Peyer's patch (tissue), 4 donors: ENCODE results near the gene KCNQ1. TPM values are rescaled to one million over a fixed set of nuclear protein-coding genes. Genes with fewer than 3 reads are reported as not detected.

ENCODE experiments used
- DNase-seq, 3 donors: peaks; one replicate each; pipeline ENCODE4 v3.0.0-alpha.2; 2017 to 2019
- H3K27ac ChIP-seq, 4 donors: fragments of 200-600 bp; sonication (generic); one replicate each; pipeline ENCODE4 v1.5.1; 2016 to 2019
- H3K27me3 ChIP-seq, 2 donors: fragments of 200-600 bp; sonication (generic); one replicate each; pipeline ENCODE4 v1.5.1; 2019
- H3K36me3 ChIP-seq, 3 donors: fragments of 200-600 bp; sonication (generic); one replicate each; pipeline ENCODE4 v1.5.1; 2016 to 2019
- H3K4me1 ChIP-seq, 4 donors: fragments of 200-600 bp; sonication (generic); one replicate each; pipeline ENCODE4 v1.5.1; 2016 to 2019
- H3K4me3 ChIP-seq, 4 donors: fragments of 200-600 bp; sonication (generic); 1 replicate in 3 of 4; 2 replicates in 1 of 4; pipeline ENCODE4 v1.5.1; 2016 to 2019; ENCODE audit warnings: mild to moderate bottlenecking in 1 of 4
- H3K9me3 ChIP-seq, 4 donors: fragments of 200-600 bp; sonication (generic); one replicate each; pipeline ENCODE4 v1.5.1; 2016 to 2019; ENCODE audit warnings: mild to moderate bottlenecking in 1 of 4
- CTCF ChIP-seq, 6 experiments: fragments of 450-650 bp in 4 of 6; fragments of 200-600 bp in 2 of 6; sonication (generic) in 1 of 6; IDR thresholded peaks; one replicate each; pipeline ENCODE4 v1.5.1; 2017 to 2019; ENCODE audit warnings: antibody characterized with exemption in 6 of 6, mild to moderate bottlenecking in 3 of 6, moderate library complexity in 1 of 6
- POLR2A ChIP-seq, 2 donors: fragments of 450-650 bp; IDR thresholded peaks; one replicate each; pipeline ENCODE4 v1.5.1; 2017; ENCODE audit warnings: antibody characterized with exemption in 2 of 2, mild to moderate bottlenecking in 2 of 2, moderate library complexity in 2 of 2
- total RNA-seq, 4 donors: library from RNA; depleted of rRNA; stranded (reverse); fragments of >200 nt; gene quantifications; one replicate each; pipeline ENCODE4 v1.1.0, GENCODE V29; 2016

KCNQ1 gene
- total RNA-seq, 4 donors from 2014 or later: 50.6 to 66.4 (median 54.2) TPM

- Histone ChIP-seq H3K4me3 (no peak overlapping the region), H3K27me3 (no peaks in the 10 kb centered on the region), H3K27ac (no peak overlapping the region), H3K36me3 (no peaks in the 10 kb centered on the region), H3K9me3 (peaks cover 0 to 17% (median 4%) of the 10 kb centered on the region in 4 donors), H3K4me1 (no peaks in the 10 kb centered on the region)
- no peak for DNase-seq
- TF ChIP-seq POLR2A (IDR thresholded peaks at IDR 0.05): no peak
- TF ChIP-seq CTCF (IDR thresholded peaks at IDR 0.05): no peak
Measured at GRCh38 chr11:2818503-2818902, 373.7 kb downstream of the KCNQ1 start.

- H3K9me3 ChIP-seq: peaks cover 0 to 17% (median 4%) of the 10 kb centered on the region in 4 donors
- TF ChIP-seq CTCF (IDR thresholded peaks at IDR 0.05) (no peak), POLR2A (IDR thresholded peaks at IDR 0.05) (no peak)
- H3K4me3 ChIP-seq: no peak overlapping the region
- H3K27ac ChIP-seq: no peak overlapping the region
- no peaks in the 10 kb centered on the region for H3K36me3 ChIP-seq
- no peak for DNase-seq
- H3K4me1 ChIP-seq: no peaks in the 10 kb centered on the region
- no peaks in the 10 kb centered on the region for H3K27me3 ChIP-seq
Measured at GRCh38 chr11:2819316-2819715, 374.5 kb downstream of the KCNQ1 start.

GRCh38 chr11:2820976-2821375 is 376.2 kb downstream of the KCNQ1 start:
- DNase-seq: no peak
- peaks cover 0 to 9% (median 4%) of the 10 kb centered on the region in 4 donors for H3K9me3 ChIP-seq
- H3K27me3 ChIP-seq: no peaks in the 10 kb centered on the region
- no peaks in the 10 kb centered on the region for H3K36me3 ChIP-seq
- no peak overlapping the region for H3K4me3 ChIP-seq
- H3K4me1 ChIP-seq: peaks cover 0 to 10% (median 0%) of the 10 kb centered on the region in 4 donors
- no peak for TF ChIP-seq POLR2A (IDR thresholded peaks at IDR 0.05)
- TF ChIP-seq CTCF (IDR thresholded peaks at IDR 0.05): no peak
- no peak overlapping the region for H3K27ac ChIP-seq

- Histone ChIP-seq H3K9me3 (peaks cover 0 to 11% (median 4%) of the 10 kb centered on the region in 4 donors), H3K4me1 (peaks cover 0 to 17% (median 0%) of the 10 kb centered on the region in 4 donors), H3K27me3 (no peaks in the 10 kb centered on the region), H3K36me3 (no peaks in the 10 kb centered on the region), H3K4me3 (no peak overlapping the region), H3K27ac (no peak overlapping the region)
- no peak for TF ChIP-seq CTCF (IDR thresholded peaks at IDR 0.05)
- no peak for TF ChIP-seq POLR2A (IDR thresholded peaks at IDR 0.05)
- no peak for DNase-seq
Measured at GRCh38 chr11:2821891-2822290, 377.1 kb downstream of the KCNQ1 start.

- Histone ChIP-seq H3K36me3 (no peaks in the 10 kb centered on the region), H3K4me3 (no peak overlapping the region), H3K4me1 (peaks cover 0 to 17% (median 0%) of the 10 kb centered on the region in 4 donors), H3K9me3 (peaks cover 0 to 6% (median 2%) of the 10 kb centered on the region in 4 donors), H3K27me3 (no peaks in the 10 kb centered on the region), H3K27ac (peak overlapping the region; percentile 32 to 90 (median 68))
- TF ChIP-seq CTCF (IDR thresholded peaks at IDR 0.05): no peak
- TF ChIP-seq POLR2A (IDR thresholded peaks at IDR 0.05): no peak
- no peak for DNase-seq
Measured at GRCh38 chr11:2824851-2825250, 380.0 kb downstream of the KCNQ1 start.
